IPS-18c (cell line): ENCODE results near the gene FAM156A.
"Not testable (repeated sequence)": the region's sequence is repeated elsewhere in the genome, so short reads cannot be mapped to it uniquely, and the experiment has no call there.

Experiments
- H3K4me3 ChIP-seq: 2 replicates; pipeline ENCODE4 v1.7.0; 2013; ENCODE audit warnings: low read depth, mild to moderate bottlenecking, low read length, moderate library complexity; ENCODE audit not compliant: insufficient read depth
- H3K9me3 ChIP-seq: one replicate; pipeline ENCODE4 v1.6.1; 2013; ENCODE audit warnings: mild to moderate bottlenecking, low read length, moderate library complexity; ENCODE audit not compliant: control insufficient read depth, insufficient read depth

Gene FAM156A

DNA sequence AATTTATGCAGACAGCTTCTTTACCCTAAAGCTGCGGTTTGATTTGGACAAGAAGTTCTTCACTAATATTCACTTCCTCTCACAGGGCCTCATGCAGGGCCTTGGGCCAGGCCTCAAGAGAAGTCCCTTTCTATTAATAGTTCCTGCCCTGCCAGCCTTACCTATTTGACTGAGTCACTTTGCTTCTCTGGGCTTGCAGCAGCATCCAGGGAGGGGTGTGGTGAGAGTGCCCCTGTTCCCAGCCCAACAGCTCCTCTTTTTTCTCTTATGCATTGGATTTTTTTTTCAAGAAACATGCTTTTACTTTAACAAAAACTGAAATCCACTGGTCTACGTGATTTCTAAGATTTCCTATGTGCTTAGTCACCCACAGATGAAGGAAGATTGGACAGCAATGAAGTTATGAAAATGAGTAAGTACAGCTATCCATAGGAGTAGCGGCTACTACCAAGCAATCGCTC lies 34.5 kb downstream of the FAM156A start:
- Histone ChIP-seq H3K9me3 (peaks cover 14% of the 10 kb centered on the region), H3K4me3 (no peak overlapping the region)

DNA sequence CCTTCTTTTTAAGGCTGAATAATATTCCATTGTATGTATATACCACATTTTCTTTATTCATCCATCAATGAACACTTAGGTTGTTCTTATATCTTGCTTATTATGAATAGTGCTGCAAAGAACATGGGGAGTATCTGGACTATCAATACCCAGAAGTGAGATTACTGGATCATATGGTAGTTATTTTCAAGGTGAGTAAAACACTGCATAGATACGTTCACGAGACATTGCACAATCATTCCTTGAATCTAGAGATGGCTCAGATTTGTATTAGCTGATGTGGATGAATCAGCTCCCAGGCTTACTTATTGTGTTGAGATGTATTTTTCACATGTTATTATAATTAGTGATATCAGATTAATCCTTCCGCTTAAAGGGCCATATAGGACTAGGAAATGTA lies 43.6 kb downstream of the FAM156A start:
- not testable (repeated sequence) for H3K9me3 ChIP-seq, H3K4me3 ChIP-seq

DNA sequence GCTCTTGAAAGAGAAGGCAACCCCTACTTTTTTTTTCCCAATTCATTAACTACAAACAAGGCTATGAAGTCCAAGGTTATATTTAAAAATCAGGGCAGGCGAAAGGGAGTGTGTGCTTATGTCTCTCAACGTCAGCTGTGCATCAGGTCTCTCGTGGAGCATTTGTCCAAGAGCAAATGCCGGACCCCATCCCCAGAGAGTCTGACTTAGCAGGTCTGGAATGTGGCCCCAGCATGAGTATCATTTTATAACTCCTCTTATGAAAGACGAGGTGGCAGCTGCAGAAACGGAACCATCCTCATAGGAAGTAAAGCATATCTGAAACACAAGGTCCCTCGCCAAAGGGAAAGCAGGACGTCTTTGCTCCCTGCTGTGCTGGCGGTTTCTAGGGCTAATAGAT lies 44.6 kb downstream of the FAM156A start:
- H3K4me3 ChIP-seq, H3K9me3 ChIP-seq: not testable (repeated sequence)

DNA sequence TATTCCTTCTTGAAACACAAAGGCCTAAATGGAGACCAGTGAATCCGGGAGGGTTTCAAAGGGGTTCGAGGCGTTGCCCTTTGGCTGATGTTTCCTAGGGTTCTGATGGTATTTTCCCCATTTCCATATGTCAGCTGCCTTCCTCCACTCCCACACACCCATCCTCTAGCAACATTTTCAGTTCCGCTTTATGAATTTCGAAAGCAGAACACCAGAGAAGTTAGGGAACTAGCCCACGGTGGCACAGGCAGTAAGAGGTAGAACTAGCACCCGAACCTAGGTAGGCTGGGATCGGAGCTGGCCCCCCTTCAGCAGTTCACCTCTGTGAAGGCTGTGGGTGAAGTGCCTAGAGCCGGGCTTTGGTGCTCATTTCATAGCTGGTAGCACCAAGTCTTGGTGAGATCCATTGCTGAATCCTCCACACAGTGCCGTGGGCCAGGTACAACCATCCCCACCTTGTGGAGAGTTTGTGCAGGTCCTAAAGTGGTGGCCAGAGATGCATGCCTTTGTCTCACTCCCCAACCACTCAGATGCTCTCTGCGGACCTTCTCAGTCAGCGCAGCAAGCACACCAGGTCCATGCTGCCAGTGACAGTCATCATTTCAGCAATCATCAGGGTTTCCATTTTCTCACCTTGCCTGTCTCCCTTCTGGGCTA lies 48.9 kb downstream of the FAM156A start:
- H3K4me3 ChIP-seq, H3K9me3 ChIP-seq: not testable (repeated sequence)

DNA sequence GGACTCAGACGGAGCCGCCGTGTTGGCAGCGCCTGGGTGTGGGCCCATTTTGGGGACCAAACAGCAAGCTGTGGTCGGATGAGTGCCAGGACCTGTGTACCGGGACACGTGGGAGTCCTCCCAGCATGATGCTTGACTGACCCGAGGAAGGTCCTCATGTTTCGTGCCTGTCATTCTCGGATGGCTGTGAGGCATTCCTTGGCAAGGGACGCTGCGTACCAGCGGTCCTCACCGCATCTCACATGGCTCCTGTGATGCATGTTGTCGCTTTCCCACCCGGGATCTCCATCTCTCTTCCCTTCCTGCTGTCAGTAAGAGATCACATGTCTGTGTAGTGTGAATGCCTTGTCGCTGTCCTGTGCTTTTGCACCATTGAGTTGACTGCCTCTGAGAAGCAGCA lies 50.4 kb downstream of the FAM156A start:
- not testable (repeated sequence) for H3K9me3 ChIP-seq, H3K4me3 ChIP-seq

DNA sequence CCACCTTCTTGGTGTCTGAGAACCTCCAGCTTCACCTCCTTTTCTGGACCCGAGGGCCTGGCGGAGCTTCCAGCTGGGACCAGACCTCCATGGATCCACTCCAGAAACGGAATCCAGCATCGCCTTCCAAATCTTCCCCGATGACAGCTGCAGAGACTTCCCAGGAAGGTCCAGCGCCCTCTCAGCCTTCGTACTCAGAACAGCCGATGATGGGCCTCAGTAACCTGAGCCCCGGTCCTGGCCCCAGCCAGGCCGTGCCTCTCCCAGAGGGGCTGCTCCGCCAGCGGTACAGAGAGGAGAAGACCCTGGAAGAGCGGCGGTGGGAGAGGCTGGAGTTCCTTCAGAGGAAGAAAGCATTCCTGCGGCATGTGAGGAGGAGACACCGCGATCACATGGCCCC lies 51.2 kb downstream of the FAM156A start:
- H3K9me3 ChIP-seq, H3K4me3 ChIP-seq: not testable (repeated sequence)

DNA sequence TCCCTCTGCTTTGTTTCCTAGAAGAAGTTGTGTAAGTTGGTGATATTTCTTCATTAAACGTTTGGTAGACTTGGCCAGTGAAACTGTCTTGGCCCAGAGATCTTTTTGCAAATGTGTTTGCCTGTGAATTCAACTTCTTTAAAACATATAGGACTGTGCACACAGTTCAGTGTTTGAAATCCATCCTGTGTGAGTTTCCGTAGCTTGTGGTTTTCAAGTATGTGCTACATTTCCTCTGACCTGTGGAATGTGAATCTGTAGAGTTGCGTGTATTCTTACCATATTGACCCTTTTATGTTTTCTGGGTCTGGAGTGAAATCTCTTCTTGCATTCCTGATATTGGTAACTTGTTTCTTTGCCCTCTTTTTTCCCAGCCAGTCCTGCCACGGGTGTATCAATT lies 52.2 kb downstream of the FAM156A start:
- not testable (repeated sequence) for H3K4me3 ChIP-seq, H3K9me3 ChIP-seq

DNA sequence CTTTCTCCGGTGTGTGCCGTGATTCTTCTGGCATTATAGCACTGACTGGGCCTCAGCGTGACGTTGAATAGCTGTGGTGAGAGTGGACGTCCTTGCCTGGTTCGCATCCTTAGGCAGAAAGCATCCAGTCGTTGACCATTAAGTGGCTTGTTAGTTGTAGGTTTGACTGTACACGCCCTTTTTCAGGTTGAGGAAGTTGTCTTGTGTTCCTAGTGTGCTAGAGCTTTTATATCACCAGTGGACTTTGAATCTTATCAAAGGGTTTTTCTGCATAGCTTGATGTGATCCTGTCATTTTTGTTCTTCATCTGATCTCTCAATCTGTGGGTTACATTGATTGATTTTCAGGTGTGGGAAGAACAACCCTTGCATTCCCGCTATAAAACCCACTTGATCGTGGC lies 52.8 kb downstream of the FAM156A start:
- not testable (repeated sequence) for H3K4me3 ChIP-seq, H3K9me3 ChIP-seq
